Measurements from ENCODE around the gene KANK4.

DNA sequence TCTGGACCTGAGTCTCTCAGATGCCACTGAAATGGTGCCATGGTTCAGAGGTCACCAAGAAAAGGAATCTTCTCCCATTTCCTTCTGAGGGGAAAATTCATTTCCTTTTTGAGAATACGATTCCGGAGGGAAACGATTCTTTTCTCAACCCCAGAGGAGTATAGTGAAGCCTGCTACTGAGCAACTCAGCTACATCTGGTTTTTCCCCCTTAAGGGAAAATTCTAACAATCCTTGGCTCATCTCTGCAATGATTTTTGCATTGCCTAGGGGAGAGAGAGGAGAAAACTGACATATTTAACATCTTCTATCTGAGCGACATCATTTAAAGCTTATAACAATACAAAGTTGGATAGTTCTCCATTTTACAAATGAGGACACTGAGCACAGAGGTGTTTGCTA is 22.4 kb upstream of the KANK4 start:
- no peak for TF ChIP-seq CTCF (IDR thresholded peaks at IDR 0.05)
- no peak for TF ChIP-seq POLR2A (IDR thresholded peaks at IDR 0.05)
